SK-N-SH (cell line): ENCODE results near the gene NFAT5. TPM values are rescaled to one million over a fixed set of nuclear protein-coding genes. Genes with fewer than 3 reads are reported as not detected.
A peak's percentile ranks its signal among the peaks of the same experiment; 100 is the strongest.

Source experiments
- CTCF ChIA-PET: fragments of 300-600, 350-600 bp; formaldehyde crosslinking; extraction: SDS; loops from one replicate; lab custom pipeline; 2021; lab: Yijun Ruan, JAX
- POLR2A ChIA-PET: fragments of 350-600 bp; sonication (Branson Sonifier 250); formaldehyde crosslinking; extraction: SDS; loops from one replicate; lab custom pipeline; 2020; ENCODE audit warnings: antibody characterized with exemption, inconsistent platforms; lab: Yijun Ruan, JAX
- DNase-seq: peaks from one replicate; pipeline ENCODE4 v3.0.0; 2012
- H2AFZ ChIP-seq: fragments of 200-600 bp; sonication (generic); 2 replicates; pipeline ENCODE4 v1.8.1; 2016; ENCODE audit warnings: antibody characterized with exemption, mild to moderate bottlenecking, low read depth
- H3F3A ChIP-seq: fragments of 200-600 bp; sonication (generic); replicated peaks from 2 replicates; pipeline ENCODE3; 2016; ENCODE audit warnings: antibody characterized with exemption, mild to moderate bottlenecking; ENCODE audit not compliant: insufficient read depth
- H3K27ac ChIP-seq, 2 experiments: fragments of 200-500 bp in 1 of 2; fragments of 200-600 bp in 1 of 2; sonication (Bioruptor generic) in 1 of 2; sonication (generic), shearing (Covaris generic) in 1 of 2; 2 replicates each; pipeline versions ENCODE4 v1.5.1 to v1.6.1; 2014 to 2016; ENCODE audit warnings: low read depth in 2 of 2, inconsistent platforms in 1 of 2, low read length in 1 of 2, mild to moderate bottlenecking in 1 of 2, mixed read lengths in 1 of 2
- H3K27me3 ChIP-seq: fragments of 200-600 bp; sonication (generic), shearing (Covaris generic); 2 replicates; pipeline ENCODE4 v1.6.1; 2016; ENCODE audit warnings: mixed run types; ENCODE audit not compliant: insufficient read depth
- H3K36me3 ChIP-seq, 2 experiments: fragments of 200-500 bp in 1 of 2; fragments of 200-600 bp in 1 of 2; sonication (Bioruptor generic) in 1 of 2; sonication (generic) in 1 of 2; replicated peaks in 1 of 2; 2 replicates each; pipeline versions ENCODE3 to v1.5.1; 2014 to 2016; ENCODE audit warnings: low read length in 1 of 2, mild to moderate bottlenecking in 1 of 2; ENCODE audit not compliant: insufficient read depth in 2 of 2, control insufficient read depth in 1 of 2
- H3K4me1 ChIP-seq, 2 experiments: fragments of 200-500 bp in 1 of 2; fragments of 200-600 bp in 1 of 2; sonication (Bioruptor generic) in 1 of 2; sonication (generic), shearing (Covaris generic) in 1 of 2; 2 replicates each; pipeline versions ENCODE4 v1.5.1 to v1.6.1; 2014 to 2016; ENCODE audit warnings: low read depth in 1 of 2, low read length in 1 of 2, mixed run types in 1 of 2; ENCODE audit not compliant: insufficient read depth in 2 of 2, control insufficient read depth in 1 of 2
- H3K4me2 ChIP-seq: fragments of 200-600 bp; sonication (generic), shearing (Covaris generic); 2 replicates; pipeline ENCODE4 v1.6.1; 2017; ENCODE audit warnings: mixed run types
- H3K4me3 ChIP-seq, 2 experiments: fragments of 200-500 bp in 1 of 2; fragments of 200-600 bp in 1 of 2; sonication (Bioruptor generic) in 1 of 2; sonication (generic), shearing (Covaris generic) in 1 of 2; 2 replicates each; pipeline versions ENCODE4 v1.5.1 to v1.8.1; 2014 to 2016; ENCODE audit warnings: low read depth in 2 of 2, inconsistent platforms in 1 of 2, low read length in 1 of 2, mild to moderate bottlenecking in 1 of 2, mixed read lengths in 1 of 2, moderate library complexity in 1 of 2
- H3K79me2 ChIP-seq: fragments of 200-600 bp; sonication (generic); 2 replicates; pipeline ENCODE4 v1.8.1; 2017; ENCODE audit warnings: mild to moderate bottlenecking; ENCODE audit not compliant: insufficient read depth
- H3K9ac ChIP-seq: fragments of 200-600 bp; sonication (generic); 2 replicates; pipeline ENCODE4 v1.6.1; 2017; ENCODE audit warnings: mixed run types
- H3K9me2 ChIP-seq: fragments of 200-600 bp; sonication (generic); 2 replicates; pipeline ENCODE4 v1.6.1; 2017; ENCODE audit warnings: mixed run types
- H3K9me3 ChIP-seq: fragments of 200-600 bp; sonication (generic); 2 replicates; pipeline ENCODE4 v1.6.1; 2017; ENCODE audit warnings: mixed run types, mild to moderate bottlenecking, moderate library complexity
- H4K20me1 ChIP-seq: fragments of 200-600 bp; sonication (generic); 2 replicates; pipeline ENCODE4 v1.6.1; 2017; ENCODE audit warnings: mild to moderate bottlenecking, mixed run types; ENCODE audit not compliant: insufficient read depth
- EP300 ChIP-seq, 2 experiments: IDR thresholded peaks; 2 replicates each; pipeline versions ENCODE4 v1.4.0 to v1.6.1; 2012; ENCODE audit warnings: borderline replicate concordance in 1 of 2, low read depth in 1 of 2, low read length in 1 of 2
- EZH2phosphoT487 ChIP-seq: fragments of 200-600 bp; sonication (generic); IDR thresholded peaks from 2 replicates; pipeline ENCODE4 v1.6.1; 2017; ENCODE audit warnings: low read depth, mixed run types, mild to moderate bottlenecking, antibody characterized with exemption, moderate library complexity, borderline replicate concordance
- FOXM1 ChIP-seq: IDR thresholded peaks from 2 replicates; pipeline ENCODE4 v1.4.0; 2012; ENCODE audit warnings: low read depth, mild to moderate bottlenecking
- IRF3 ChIP-seq: fragments of 150-350 bp; IDR thresholded peaks from 2 replicates; pipeline ENCODE4 v1.6.1; 2016; ENCODE audit warnings: mild to moderate bottlenecking, low read depth, low read length
- JUND ChIP-seq: IDR thresholded peaks from 2 replicates; pipeline ENCODE4 v1.4.0; 2012
- MAX ChIP-seq: IDR thresholded peaks from 2 replicates; pipeline ENCODE4 v1.4.0; 2012; ENCODE audit warnings: low read depth
- NFIC ChIP-seq: IDR thresholded peaks from 2 replicates; pipeline ENCODE4 v1.4.0; 2012; ENCODE audit warnings: borderline replicate concordance
- NRF1 ChIP-seq: IDR thresholded peaks from 2 replicates; pipeline ENCODE4 v1.6.1; 2012; ENCODE audit warnings: low read depth, mild to moderate bottlenecking, low read length
- RCOR1 ChIP-seq: fragments of 150-350 bp; IDR thresholded peaks from 2 replicates; pipeline ENCODE4 v1.6.1; 2017; ENCODE audit warnings: antibody characterized with exemption, low read length
- RXRA ChIP-seq: IDR thresholded peaks from 2 replicates; pipeline ENCODE4 v1.4.0; 2012; ENCODE audit warnings: low read depth, mild to moderate bottlenecking, borderline replicate concordance
- SIN3A ChIP-seq: IDR thresholded peaks from 2 replicates; pipeline ENCODE4 v1.6.1; 2012; ENCODE audit warnings: low read depth, mild to moderate bottlenecking, low read length, moderate library complexity, borderline replicate concordance
- SMC3 ChIP-seq: IDR thresholded peaks from 2 replicates; pipeline ENCODE4 v1.6.1; 2012; ENCODE audit warnings: low read depth, low read length, improper control_type of control experiment
- TCF12 ChIP-seq: IDR thresholded peaks from 2 replicates; pipeline ENCODE4 v1.4.0; 2012
- YY1 ChIP-seq: IDR thresholded peaks from 2 replicates; pipeline ENCODE4 v1.4.0; 2012; ENCODE audit warnings: low read depth, mild to moderate bottlenecking
- ZBTB33 ChIP-seq: IDR thresholded peaks from 2 replicates; pipeline ENCODE4 v1.4.0; 2012; ENCODE audit warnings: low read depth, borderline replicate concordance
- polyA plus RNA-seq, 3 experiments: library from polyadenylated mRNA; depleted of rRNA; stranded (reverse); fragments of >200 nt; gene quantifications; 2 replicates each; pipeline ENCODE4 v1.2.3, GENCODE V29; 2012
- TF ChIP-seq, protein P1 (sequence below): IDR thresholded peaks from 2 replicates; pipeline ENCODE4 v1.6.1; 2012; ENCODE audit warnings: mild to moderate bottlenecking, low read depth, low read length, moderate library complexity
- TF ChIP-seq, protein P2 (sequence below): IDR thresholded peaks from 2 replicates; pipeline ENCODE4; 2012
- TF ChIP-seq, protein P3 (sequence below): fragments of 200-600 bp; sonication (generic); IDR thresholded peaks from 2 replicates; pipeline ENCODE4 v1.6.1; 2017; ENCODE audit warnings: antibody characterized with exemption, mild to moderate bottlenecking, moderate library complexity

Gene NFAT5
- polyA plus RNA-seq, 1 of the 3 experiments (the other 2 are of a cell fraction) = 7.2 TPM

DNA sequence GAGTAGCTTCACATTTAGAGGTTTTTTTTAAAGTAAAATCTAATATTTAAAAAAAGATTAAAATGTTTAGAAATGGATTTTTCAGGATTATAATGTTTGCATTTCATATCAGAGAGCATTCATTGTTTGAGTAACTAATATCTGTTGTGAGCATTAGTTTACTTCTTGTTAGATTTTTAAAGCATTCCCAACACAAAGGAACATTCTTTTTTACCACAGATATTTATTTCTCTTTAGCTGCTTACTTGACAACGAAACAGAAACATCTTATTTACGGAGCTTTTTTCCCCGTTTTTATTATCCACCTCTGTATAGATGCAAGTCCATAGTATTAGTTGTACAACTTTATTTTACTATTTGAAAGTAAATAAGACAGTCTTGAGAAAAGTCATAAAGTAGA lies 53.0 kb downstream of the NFAT5 start (continued):
- TF ChIP-seq, protein P1, sequence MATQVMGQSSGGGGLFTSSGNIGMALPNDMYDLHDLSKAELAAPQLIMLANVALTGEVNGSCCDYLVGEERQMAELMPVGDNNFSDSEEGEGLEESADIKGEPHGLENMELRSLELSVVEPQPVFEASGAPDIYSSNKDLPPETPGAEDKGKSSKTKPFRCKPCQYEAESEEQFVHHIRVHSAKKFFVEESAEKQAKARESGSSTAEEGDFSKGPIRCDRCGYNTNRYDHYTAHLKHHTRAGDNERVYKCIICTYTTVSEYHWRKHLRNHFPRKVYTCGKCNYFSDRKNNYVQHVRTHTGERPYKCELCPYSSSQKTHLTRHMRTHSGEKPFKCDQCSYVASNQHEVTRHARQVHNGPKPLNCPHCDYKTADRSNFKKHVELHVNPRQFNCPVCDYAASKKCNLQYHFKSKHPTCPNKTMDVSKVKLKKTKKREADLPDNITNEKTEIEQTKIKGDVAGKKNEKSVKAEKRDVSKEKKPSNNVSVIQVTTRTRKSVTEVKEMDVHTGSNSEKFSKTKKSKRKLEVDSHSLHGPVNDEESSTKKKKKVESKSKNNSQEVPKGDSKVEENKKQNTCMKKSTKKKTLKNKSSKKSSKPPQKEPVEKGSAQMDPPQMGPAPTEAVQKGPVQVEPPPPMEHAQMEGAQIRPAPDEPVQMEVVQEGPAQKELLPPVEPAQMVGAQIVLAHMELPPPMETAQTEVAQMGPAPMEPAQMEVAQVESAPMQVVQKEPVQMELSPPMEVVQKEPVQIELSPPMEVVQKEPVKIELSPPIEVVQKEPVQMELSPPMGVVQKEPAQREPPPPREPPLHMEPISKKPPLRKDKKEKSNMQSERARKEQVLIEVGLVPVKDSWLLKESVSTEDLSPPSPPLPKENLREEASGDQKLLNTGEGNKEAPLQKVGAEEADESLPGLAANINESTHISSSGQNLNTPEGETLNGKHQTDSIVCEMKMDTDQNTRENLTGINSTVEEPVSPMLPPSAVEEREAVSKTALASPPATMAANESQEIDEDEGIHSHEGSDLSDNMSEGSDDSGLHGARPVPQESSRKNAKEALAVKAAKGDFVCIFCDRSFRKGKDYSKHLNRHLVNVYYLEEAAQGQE = no peak
- TF ChIP-seq JUND = no peak
- TF ChIP-seq RXRA = no peak
- TF ChIP-seq FOXM1 = no peak
- TF ChIP-seq, protein P2, sequence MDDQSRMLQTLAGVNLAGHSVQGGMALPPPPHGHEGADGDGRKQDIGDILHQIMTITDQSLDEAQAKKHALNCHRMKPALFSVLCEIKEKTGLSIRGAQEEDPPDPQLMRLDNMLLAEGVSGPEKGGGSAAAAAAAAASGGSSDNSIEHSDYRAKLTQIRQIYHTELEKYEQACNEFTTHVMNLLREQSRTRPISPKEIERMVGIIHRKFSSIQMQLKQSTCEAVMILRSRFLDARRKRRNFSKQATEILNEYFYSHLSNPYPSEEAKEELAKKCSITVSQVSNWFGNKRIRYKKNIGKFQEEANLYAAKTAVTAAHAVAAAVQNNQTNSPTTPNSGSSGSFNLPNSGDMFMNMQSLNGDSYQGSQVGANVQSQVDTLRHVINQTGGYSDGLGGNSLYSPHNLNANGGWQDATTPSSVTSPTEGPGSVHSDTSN = no peak
- no peak for TF ChIP-seq RCOR1

DNA sequence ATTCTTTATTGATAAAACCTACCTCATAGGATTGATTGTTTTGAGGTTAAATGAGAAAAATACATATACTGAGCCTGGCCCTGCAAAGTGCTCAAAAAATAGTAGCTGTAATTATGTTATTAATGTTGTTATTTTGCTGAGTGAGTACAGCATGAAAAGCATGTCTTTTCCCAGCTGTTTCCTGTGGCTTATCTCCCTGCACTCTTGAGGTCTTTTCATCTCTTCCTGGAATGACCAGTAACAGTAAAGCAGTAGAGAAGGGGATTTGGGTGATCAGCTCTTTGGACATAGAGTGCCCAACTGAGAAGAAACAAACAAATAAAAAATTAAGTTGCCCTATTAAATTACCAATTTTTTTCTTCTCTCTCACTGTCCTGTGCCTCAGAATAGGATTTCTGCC lies 53.7 kb downstream of the NFAT5 start:
- Histone ChIP-seq H4K20me1 (peaks cover 92% of the 10 kb centered on the region), H3K27ac (peak overlapping the region in 1 of 2 experiments; percentile 60; a peak in 1 of 4 replicates)
- POLR2A ChIA-PET = no interaction called here

More for the DNA sequence above, 53.7 kb downstream of the NFAT5 start:
- no peak overlapping the region for H3K9ac ChIP-seq
- CTCF ChIA-PET = interaction anchor here (0.7 to 1.5 kb wide), 4 partner anchors 25 to 224 kb away, joined by 3 to 4 read pairs (median 3); no protein-coding TSS in a partner anchor
- peaks cover 31% of the 10 kb centered on the region for H3F3A ChIP-seq
- H2AFZ ChIP-seq = no peak overlapping the region
- H3K36me3 ChIP-seq = peaks cover 0 to 34% of the 10 kb centered on the region in 2 experiments
- no peaks in the 10 kb centered on the region for H3K9me2 ChIP-seq
- no peaks in the 10 kb centered on the region for H3K9me3 ChIP-seq
- H3K4me2 ChIP-seq = peak overlapping the region; percentile 1; the same call in 1 of the 2 replicates
- TF ChIP-seq IRF3 = no peak
- TF ChIP-seq EP300 (IDR thresholded peaks at IDR 0.05; ENCODE audit: borderline replicate concordance in 1 of 2, low read depth in 1 of 2, low read length in 1 of 2) = no peak
- no peak for TF ChIP-seq TCF12
- TF ChIP-seq YY1 = no peak
- TF ChIP-seq NFIC = no peak
- TF ChIP-seq SIN3A = no peak
- TF ChIP-seq SMC3 = no peak
- TF ChIP-seq ZBTB33 = no peak
- no peak for TF ChIP-seq MAX
- TF ChIP-seq EZH2phosphoT487 = no peak
- TF ChIP-seq RCOR1 = no peak
- no peak for TF ChIP-seq FOXM1
- TF ChIP-seq, protein P3, sequence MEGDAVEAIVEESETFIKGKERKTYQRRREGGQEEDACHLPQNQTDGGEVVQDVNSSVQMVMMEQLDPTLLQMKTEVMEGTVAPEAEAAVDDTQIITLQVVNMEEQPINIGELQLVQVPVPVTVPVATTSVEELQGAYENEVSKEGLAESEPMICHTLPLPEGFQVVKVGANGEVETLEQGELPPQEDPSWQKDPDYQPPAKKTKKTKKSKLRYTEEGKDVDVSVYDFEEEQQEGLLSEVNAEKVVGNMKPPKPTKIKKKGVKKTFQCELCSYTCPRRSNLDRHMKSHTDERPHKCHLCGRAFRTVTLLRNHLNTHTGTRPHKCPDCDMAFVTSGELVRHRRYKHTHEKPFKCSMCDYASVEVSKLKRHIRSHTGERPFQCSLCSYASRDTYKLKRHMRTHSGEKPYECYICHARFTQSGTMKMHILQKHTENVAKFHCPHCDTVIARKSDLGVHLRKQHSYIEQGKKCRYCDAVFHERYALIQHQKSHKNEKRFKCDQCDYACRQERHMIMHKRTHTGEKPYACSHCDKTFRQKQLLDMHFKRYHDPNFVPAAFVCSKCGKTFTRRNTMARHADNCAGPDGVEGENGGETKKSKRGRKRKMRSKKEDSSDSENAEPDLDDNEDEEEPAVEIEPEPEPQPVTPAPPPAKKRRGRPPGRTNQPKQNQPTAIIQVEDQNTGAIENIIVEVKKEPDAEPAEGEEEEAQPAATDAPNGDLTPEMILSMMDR = no peak
- TF ChIP-seq NRF1 = no peak
- peaks cover 96% of the 10 kb centered on the region for H3K79me2 ChIP-seq
- DNase-seq = peak; percentile 15
- no peak overlapping the region for H3K4me3 ChIP-seq
- peaks cover 3 to 19% of the 10 kb centered on the region in 2 experiments; a peak in 2 of 4 replicates for H3K4me1 ChIP-seq
- H3K27me3 ChIP-seq = no peaks in the 10 kb centered on the region
